GM04503 (cell line): Measurements from ENCODE around the gene MINDY3.

Experiments used
- DNase-seq: peaks from one replicate; pipeline ENCODE4 v3.0.0-alpha.2; 2012; ENCODE audit warnings: low read depth

The MINDY3 gene

GRCh38 chr10:15805395-15806058, 54.8 kb downstream of the MINDY3 start:
- DNase-seq, result no peak

GRCh38 chr10:15804109-15804508, 56.2 kb downstream of the MINDY3 start:
- DNase-seq, result no peak

GRCh38 chr10:15802375-15802949, 57.8 kb downstream of the MINDY3 start:
- DNase-seq, result no peak

GRCh38 chr10:15801641-15802040, 58.7 kb downstream of the MINDY3 start:
- no peak for DNase-seq

GRCh38 chr10:15801147-15801546, 59.2 kb downstream of the MINDY3 start:
- no peak for DNase-seq

- DNase-seq, result no peak
Measured at GRCh38 chr10:15797346-15797745, 63.0 kb downstream of the MINDY3 start.

GRCh38 chr10:15796762-15797161, 63.5 kb downstream of the MINDY3 start:
- DNase-seq, result no peak

GRCh38 chr10:15796098-15796759, 64.1 kb downstream of the MINDY3 start:
- no peak for DNase-seq

GRCh38 chr10:15795036-15795792, 65.1 kb downstream of the MINDY3 start:
- DNase-seq, result no peak

GRCh38 chr10:15794569-15794968, 65.7 kb downstream of the MINDY3 start:
- DNase-seq, result no peak

- DNase-seq, result no peak
Measured at GRCh38 chr10:15793664-15794063, 66.6 kb downstream of the MINDY3 start.

GRCh38 chr10:15792777-15793176, 67.5 kb downstream of the MINDY3 start:
- DNase-seq, result no peak

- DNase-seq, result peak; percentile 53
Measured at GRCh38 chr10:15791816-15792524, 68.3 kb downstream of the MINDY3 start.

GRCh38 chr10:15789793-15790525, 70.3 kb downstream of the MINDY3 start:
- DNase-seq, result peak; percentile 76

GRCh38 chr10:15787426-15787825, 72.9 kb downstream of the MINDY3 start:
- no peak for DNase-seq

- DNase-seq, result no peak
Measured at GRCh38 chr10:15784662-15785300, 75.5 kb downstream of the MINDY3 start.

- DNase-seq, result no peak
Measured at GRCh38 chr10:15783941-15784636, 76.2 kb downstream of the MINDY3 start.

- DNase-seq, result no peak
Measured at GRCh38 chr10:15782851-15783250, 77.5 kb downstream of the MINDY3 start.

- DNase-seq, result no peak
Measured at GRCh38 chr10:15781381-15781960, 78.8 kb downstream of the MINDY3 start.
